Stimulated activated naive CD8-positive, alpha-beta T cell treated with anti-CD3 and anti-CD28 coated beads, Interleukin-15, Interleukin-2, amounts not matched to agents 100 U/mL and 50 U/mL, for 24 hours (primary cell): Measurements from ENCODE around the gene ZHX3.
"Not testable (repeated sequence)": the region's sequence is repeated elsewhere in the genome, so short reads cannot be mapped to it uniquely, and the experiment has no call there.

Experiments used
- ATAC-seq: fragments of 150-1000 bp; cut with Tn5 transposase; one replicate; pipeline ENCODE4 v1.10.0; 2021
- DNase-seq: peaks from one replicate; pipeline ENCODE4 v3.0.0; 2021

ZHX3 gene

DNA sequence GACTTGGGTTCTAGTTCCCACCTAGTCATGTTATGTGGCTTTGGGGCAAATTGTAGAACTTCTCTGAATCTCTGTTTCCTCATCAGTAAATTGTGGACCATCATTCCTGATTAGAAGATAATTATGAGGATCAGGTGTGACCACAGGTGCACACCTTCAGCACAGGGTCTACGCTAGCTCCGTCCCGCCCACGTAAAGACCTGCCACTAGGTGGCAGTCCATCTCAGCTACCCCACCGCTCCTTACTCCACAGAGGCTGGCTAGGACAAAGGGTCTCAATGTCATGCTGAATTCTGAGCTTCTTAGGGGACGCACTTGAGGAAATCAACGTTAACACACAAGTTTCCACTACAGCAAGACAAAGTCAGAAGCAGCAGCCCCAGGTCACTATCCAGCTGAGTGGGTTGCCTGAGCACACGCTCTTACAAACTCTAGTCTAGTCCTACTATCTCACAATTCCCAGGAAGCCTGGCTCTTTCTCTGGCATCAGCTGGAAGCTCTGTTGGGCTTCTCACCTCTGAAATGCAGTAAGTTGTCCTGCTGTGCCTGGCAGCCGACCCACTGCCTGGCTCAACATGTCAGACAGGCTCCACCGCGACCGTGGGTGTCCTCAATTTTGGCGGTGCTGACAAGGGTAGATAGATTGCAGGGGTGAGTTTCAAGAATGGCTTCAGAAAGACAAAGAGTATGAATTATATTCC lies 182.2 kb downstream of the ZHX3 start:
- peak; percentile 71 for DNase-seq
- ATAC-seq: no peak

DNA sequence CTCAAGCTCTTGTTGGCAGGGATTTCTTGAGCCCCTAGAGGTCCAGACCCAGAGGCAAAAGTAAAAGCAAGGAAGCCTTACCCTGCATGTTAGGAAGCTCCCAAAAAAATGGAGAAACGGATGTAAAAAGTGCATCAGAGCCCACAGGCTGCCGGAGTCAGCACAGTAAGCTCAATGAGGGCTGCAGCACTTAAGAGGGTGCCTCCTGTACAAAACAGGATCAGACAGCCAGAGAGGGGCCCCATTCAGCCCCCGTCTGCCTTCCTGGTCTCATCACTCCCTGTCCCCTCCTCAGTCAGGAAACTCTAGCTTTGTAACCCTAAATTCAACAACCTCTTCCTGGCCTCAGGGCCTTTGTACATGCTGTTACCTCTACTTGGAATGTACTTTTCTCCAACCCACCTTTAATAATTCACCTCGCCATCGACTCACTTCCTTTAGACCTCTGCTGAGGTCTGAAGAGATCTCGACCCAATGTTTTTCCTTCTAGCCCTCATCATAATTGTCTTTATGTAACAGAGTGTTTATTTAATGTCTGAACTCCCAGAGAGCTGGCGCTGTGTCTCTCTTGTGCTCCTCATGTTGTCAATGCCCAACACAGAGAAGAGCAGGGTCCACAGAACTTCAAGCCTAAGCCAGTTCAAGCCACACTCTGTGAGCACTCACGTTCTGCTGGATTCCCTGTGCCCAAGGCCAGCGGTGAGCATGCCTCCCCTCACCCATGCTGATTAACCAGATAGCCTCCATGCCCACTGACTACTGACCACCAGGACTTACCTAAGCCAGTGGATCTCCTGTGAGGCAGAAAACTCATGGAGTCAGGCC lies 183.0 kb downstream of the ZHX3 start:
- no peak for DNase-seq
- no peak for ATAC-seq

DNA sequence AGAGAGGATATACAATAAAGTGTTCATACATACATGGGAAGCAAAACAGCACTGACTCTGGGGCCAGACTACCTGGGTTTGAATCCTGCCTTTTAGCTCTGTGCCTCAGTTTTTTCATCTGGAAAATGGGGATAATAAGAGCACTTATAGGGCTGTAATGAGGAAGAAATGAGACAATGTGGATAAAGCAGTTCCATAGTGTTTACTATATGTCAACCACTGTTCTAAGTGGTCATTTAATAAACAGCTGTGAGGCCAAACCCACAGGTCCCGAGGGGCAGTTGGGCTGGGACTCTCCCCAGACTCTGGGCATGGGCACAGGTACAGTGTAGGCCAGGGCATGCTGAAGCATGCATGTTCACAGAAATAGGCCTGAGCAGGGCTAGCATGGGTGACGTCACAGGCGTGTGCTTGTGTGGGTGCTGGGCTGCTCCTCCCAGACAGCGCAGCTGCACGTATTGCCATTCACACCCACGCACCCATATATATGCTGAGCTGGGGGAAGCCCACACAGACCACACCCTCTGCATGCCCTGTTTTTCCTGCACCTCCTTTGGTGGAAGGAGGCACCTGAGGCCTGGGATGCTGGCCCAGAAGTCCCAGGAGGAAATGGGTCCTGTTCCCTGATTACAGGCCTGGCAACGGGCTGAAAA lies 183.7 kb downstream of the ZHX3 start:
- ATAC-seq (peak; percentile 8), DNase-seq (peak; percentile 61)

DNA sequence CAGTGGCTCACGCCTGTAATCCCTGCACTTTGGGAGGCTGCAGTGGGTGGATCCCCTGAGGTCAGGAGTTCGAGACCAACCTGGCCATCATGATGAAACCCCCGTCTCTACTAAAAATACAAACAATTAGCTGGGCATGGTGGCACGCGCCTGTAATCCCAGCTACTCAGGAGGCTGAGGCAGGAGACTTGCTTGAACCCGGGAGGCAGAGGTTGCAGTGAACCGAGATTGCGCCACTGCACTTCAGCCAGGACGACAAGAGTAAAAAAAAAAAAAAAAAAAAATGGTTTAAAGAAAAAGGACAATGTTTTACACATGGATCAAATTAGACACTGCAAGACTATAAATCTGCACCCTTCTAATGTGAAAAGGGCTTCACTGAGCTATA lies 185.1 kb downstream of the ZHX3 start:
- DNase-seq, ATAC-seq: not testable (repeated sequence)

DNA sequence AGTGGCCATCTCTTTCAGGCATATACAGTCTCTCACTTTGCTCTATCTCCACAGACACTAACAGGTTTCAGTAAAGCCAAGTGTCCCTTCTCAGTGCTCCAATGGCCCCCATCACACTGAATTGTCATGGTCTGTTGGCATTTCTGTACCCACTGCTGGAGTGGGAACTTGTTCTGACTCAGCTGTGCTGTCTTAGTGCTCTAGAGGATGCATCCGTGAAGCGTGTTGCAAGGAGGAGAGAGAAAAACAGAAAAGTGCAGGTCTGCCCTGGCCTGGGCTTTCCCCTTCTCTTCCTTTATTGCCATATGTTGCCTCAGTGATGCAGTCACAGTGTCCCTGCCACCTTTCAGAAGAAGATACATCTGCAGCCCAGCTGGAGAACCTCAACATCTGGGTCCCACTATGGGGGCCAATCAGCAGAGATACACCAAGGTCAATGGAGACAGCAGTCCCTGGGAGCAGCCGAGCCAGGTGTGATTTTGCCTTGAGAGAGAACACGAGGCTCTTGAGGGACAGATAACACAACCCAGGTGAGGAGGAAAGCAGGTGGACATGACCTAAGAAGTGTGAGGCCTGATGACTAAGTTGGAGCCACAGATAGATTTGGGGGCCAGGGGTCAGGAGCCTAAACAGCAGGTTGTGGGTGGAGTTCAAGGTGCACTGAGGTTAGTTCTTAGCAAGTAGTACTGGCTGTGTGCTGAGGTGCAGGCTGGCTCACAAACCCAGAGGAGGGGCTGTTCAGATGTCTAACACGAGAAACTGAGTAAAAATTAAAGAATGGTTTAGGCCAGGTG lies 185.7 kb downstream of the ZHX3 start:
- peak; percentile 16 for ATAC-seq
- DNase-seq: no peak
